ENCODE data around the gene FRY. TPM values are rescaled to one million over a fixed set of nuclear protein-coding genes. Genes with fewer than 3 reads are reported as not detected.

Gene FRY
- total RNA-seq, 2 experiments from 2014 or later = 13.1 to 13.8 TPM

GRCh38 chr13:32195713-32196112 lies 164.1 kb downstream of the FRY start:
- ChIA-PET POLR2A (no interaction called here), CTCF (no interaction called here)
- Mint-ChIP-seq H3K9me3 (no peaks in the 10 kb centered on the region), H3K27me3 (no peaks in the 10 kb centered on the region), H3K36me3 (ENCODE audit: low read depth) (no peaks in the 10 kb centered on the region), H3K4me3 (no peak overlapping the region), H3K4me1 (no peaks in the 10 kb centered on the region), H3K27ac (no peak overlapping the region)
- no peak for DNase-seq

- Mint-ChIP-seq H3K27me3 (no peaks in the 10 kb centered on the region), H3K36me3 (ENCODE audit: low read depth) (peaks cover 3% of the 10 kb centered on the region), H3K27ac (no peak overlapping the region), H3K9me3 (no peaks in the 10 kb centered on the region), H3K4me1 (no peaks in the 10 kb centered on the region), H3K4me3 (no peak overlapping the region)
- no peak for DNase-seq
- POLR2A ChIA-PET = no interaction called here
- CTCF ChIA-PET = no interaction called here
These were observed 167.6 kb downstream of the FRY start for GRCh38 chr13:32199168-32199567.

- Mint-ChIP-seq H3K36me3 (ENCODE audit: low read depth) (peaks cover 3% of the 10 kb centered on the region), H3K27ac (no peak overlapping the region), H3K27me3 (no peaks in the 10 kb centered on the region), H3K9me3 (no peaks in the 10 kb centered on the region), H3K4me1 (no peaks in the 10 kb centered on the region), H3K4me3 (no peak overlapping the region)
- ChIA-PET CTCF (no interaction called here), POLR2A (no interaction called here)
- no peak for DNase-seq
These were observed 169.2 kb downstream of the FRY start for GRCh38 chr13:32200741-32201140.

DNA sequence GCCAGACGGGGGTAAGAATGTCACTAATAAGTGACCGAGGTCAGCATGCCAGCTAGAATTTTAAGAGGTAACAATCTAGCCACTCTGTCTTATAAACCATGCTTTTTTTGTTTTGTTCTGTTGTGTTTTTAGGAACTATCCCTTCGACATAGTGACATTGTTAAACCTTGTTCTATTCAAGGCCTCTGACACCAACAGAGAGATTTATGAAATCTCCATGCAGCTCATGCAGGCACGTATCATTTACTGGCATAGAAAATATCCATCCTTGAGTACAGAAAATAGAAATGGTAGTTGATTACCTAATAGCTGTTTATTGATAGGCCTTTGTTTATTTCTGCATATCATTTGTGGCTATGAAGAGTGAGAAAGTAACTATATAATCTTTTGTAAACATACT lies 170.2 kb downstream of the FRY start:
- Mint-ChIP-seq H3K27me3 (no peaks in the 10 kb centered on the region), H3K9me3 (no peaks in the 10 kb centered on the region), H3K36me3 (ENCODE audit: low read depth) (peaks cover 3% of the 10 kb centered on the region), H3K4me1 (no peaks in the 10 kb centered on the region), H3K27ac (no peak overlapping the region), H3K4me3 (no peak overlapping the region)
- DNase-seq = no peak
- ChIA-PET POLR2A (no interaction called here), CTCF (no interaction called here)

DNA sequence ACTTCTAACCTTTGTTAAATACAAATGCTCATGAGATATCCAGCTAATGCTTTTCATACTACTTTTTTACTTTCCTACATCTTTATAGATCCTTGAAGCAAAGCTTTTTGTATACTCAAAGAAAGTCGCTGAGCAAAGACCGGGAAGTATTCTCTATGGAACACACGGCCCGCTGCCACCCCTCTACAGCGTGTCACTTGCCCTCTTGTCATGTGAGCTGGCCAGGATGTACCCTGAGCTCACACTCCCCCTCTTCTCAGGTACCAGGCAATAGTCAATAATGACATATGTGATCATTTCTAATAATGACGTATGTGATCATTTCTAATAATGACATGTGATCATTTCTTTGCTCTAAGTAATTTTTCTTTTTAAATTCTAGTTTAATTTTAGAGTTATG lies 170.7 kb downstream of the FRY start:
- H3K9me3 Mint-ChIP-seq = no peaks in the 10 kb centered on the region
- ChIA-PET POLR2A (no interaction called here), CTCF (no interaction called here)
- no peak for DNase-seq
- H3K4me1 Mint-ChIP-seq = no peaks in the 10 kb centered on the region
- no peak overlapping the region for H3K27ac Mint-ChIP-seq
- H3K27me3 Mint-ChIP-seq = no peaks in the 10 kb centered on the region
- no peak overlapping the region for H3K4me3 Mint-ChIP-seq
- peaks cover 3% of the 10 kb centered on the region for H3K36me3 Mint-ChIP-seq (ENCODE audit: low read depth)

DNA sequence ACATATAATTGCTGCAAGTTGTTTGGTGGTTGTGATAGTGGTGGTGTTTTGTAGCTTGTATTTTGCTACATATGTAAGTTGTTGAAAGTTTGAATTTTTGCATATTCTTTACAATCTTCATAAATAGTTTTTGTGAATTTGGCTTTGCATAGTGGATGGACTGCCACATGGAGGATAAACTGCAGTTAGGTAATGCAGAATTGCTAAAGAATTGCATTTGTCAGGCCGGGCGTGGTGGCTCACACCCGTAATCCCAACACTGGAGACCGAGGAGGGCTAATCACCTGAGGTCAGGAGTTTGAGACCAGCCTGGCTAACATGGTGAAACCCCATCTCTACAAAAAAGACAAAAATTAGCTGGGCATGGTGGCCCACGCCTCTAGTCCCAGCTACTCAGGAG lies 171.6 kb downstream of the FRY start:
- H3K27me3 Mint-ChIP-seq = no peaks in the 10 kb centered on the region
- ChIA-PET CTCF (no interaction called here), POLR2A (no interaction called here)
- H3K4me1 Mint-ChIP-seq = no peaks in the 10 kb centered on the region
- peaks cover 3% of the 10 kb centered on the region for H3K36me3 Mint-ChIP-seq (ENCODE audit: low read depth)
- DNase-seq = no peak
- H3K4me3 Mint-ChIP-seq = no peak overlapping the region
- H3K27ac Mint-ChIP-seq = no peak overlapping the region
- H3K9me3 Mint-ChIP-seq = no peaks in the 10 kb centered on the region

- H3K27ac Mint-ChIP-seq = no peak overlapping the region
- ChIA-PET CTCF (no interaction called here), POLR2A (no interaction called here)
- H3K27me3 Mint-ChIP-seq = no peaks in the 10 kb centered on the region
- no peaks in the 10 kb centered on the region for H3K4me1 Mint-ChIP-seq
- no peak for DNase-seq
- H3K9me3 Mint-ChIP-seq = no peaks in the 10 kb centered on the region
- H3K36me3 Mint-ChIP-seq (ENCODE audit: low read depth) = peaks cover 3% of the 10 kb centered on the region
- no peak overlapping the region for H3K4me3 Mint-ChIP-seq
These were observed 172.2 kb downstream of the FRY start for GRCh38 chr13:32203736-32204135.

- H3K36me3 Mint-ChIP-seq (ENCODE audit: low read depth) = peaks cover 3% of the 10 kb centered on the region
- no peak for DNase-seq
- no peak overlapping the region for H3K4me3 Mint-ChIP-seq
- H3K27me3 Mint-ChIP-seq = no peaks in the 10 kb centered on the region
- CTCF ChIA-PET = no interaction called here
- no peak overlapping the region for H3K27ac Mint-ChIP-seq
- H3K9me3 Mint-ChIP-seq = no peaks in the 10 kb centered on the region
- H3K4me1 Mint-ChIP-seq = no peaks in the 10 kb centered on the region
- POLR2A ChIA-PET = no interaction called here
These were observed 174.0 kb downstream of the FRY start for GRCh38 chr13:32205431-32206096.

- Mint-ChIP-seq H3K27ac (no peak overlapping the region), H3K9me3 (no peaks in the 10 kb centered on the region), H3K36me3 (ENCODE audit: low read depth) (peaks cover 3% of the 10 kb centered on the region), H3K4me1 (no peaks in the 10 kb centered on the region), H3K4me3 (no peak overlapping the region), H3K27me3 (no peaks in the 10 kb centered on the region)
- ChIA-PET POLR2A (no interaction called here), CTCF (no interaction called here)
- DNase-seq = no peak
These were observed 174.6 kb downstream of the FRY start for GRCh38 chr13:32206097-32206740.

- ChIA-PET CTCF (no interaction called here), POLR2A (no interaction called here)
- DNase-seq = no peak
- Mint-ChIP-seq H3K4me1 (no peaks in the 10 kb centered on the region), H3K4me3 (no peak overlapping the region), H3K36me3 (ENCODE audit: low read depth) (no peaks in the 10 kb centered on the region), H3K27ac (no peak overlapping the region), H3K9me3 (no peaks in the 10 kb centered on the region), H3K27me3 (no peaks in the 10 kb centered on the region)
These were observed 177.3 kb downstream of the FRY start for GRCh38 chr13:32208860-32209259.

DNA sequence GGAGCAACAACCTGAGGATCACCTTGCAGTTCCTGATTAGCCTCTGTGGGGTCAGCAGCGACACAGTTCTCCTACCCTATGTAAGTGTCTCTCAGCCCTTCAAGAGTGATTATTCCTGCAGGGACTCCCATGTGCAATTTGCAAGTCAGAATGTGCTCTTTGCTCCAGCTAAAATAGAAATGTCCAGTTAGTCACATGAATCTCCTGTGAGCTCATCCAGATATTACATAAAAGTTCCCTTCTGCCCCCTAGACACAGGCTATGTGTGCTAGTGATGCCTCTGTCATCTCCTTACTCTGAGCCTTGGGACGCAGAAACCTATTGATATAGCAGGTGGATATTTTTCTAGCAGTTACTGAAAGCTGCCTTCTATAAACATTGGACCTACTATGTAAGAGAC lies 178.1 kb downstream of the FRY start:
- no peak for DNase-seq
- ChIA-PET CTCF (no interaction called here), POLR2A (no interaction called here)
- Mint-ChIP-seq H3K27ac (no peak overlapping the region), H3K4me1 (no peaks in the 10 kb centered on the region), H3K4me3 (no peak overlapping the region), H3K36me3 (ENCODE audit: low read depth) (peaks cover 3% of the 10 kb centered on the region), H3K27me3 (no peaks in the 10 kb centered on the region), H3K9me3 (no peaks in the 10 kb centered on the region)

DNA sequence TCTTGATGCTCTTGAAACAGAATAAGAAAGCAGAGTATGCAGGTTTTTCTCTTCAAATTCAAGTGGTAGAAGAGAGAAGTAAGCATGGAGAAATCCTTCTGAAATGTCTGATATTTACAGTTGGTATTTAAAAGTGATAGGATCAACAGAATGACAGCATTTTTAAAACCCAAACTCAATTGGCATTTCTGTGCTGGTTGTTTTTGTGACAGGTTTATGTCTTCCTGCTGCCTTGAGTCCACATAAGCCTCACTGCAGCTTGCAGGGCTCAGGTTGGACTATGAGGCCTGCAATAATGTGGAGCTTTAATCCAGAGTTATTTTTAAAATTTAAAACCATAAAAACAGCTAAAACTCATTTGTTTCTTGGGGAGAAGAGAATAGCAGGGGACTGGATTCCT lies 178.5 kb downstream of the FRY start:
- Mint-ChIP-seq H3K36me3 (ENCODE audit: low read depth) (peaks cover 4% of the 10 kb centered on the region), H3K27ac (no peak overlapping the region), H3K9me3 (no peaks in the 10 kb centered on the region), H3K4me1 (no peaks in the 10 kb centered on the region), H3K27me3 (no peaks in the 10 kb centered on the region), H3K4me3 (no peak overlapping the region)
- no peak for DNase-seq
- POLR2A ChIA-PET = no interaction called here
- CTCF ChIA-PET = no interaction called here

DNA sequence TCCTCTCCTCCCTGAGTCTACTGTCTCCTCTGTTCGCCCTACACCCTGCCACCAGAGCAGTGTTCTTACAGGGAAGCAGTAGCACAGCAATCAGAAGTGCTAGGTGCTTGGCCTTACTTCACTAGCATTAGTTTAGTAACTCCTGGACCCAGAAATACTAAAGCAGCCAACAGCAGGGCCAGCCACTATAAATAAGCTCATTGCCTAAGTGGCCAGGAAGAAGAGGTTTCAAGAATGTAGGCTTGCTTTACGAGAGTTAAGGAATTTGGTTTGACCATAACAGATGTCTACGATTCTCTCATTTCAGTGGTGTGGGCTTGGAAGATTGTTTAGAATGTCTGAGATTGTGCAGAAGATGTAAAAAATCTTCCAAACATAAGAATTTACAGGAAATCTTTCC lies 180.2 kb downstream of the FRY start:
- POLR2A ChIA-PET = no interaction called here
- no peak overlapping the region for H3K27ac Mint-ChIP-seq
- H3K4me1 Mint-ChIP-seq = no peaks in the 10 kb centered on the region
- no peaks in the 10 kb centered on the region for H3K27me3 Mint-ChIP-seq
- DNase-seq = no peak
- peaks cover 4% of the 10 kb centered on the region for H3K36me3 Mint-ChIP-seq (ENCODE audit: low read depth)
- CTCF ChIA-PET = no interaction called here
- no peaks in the 10 kb centered on the region for H3K9me3 Mint-ChIP-seq
- H3K4me3 Mint-ChIP-seq = no peak overlapping the region

GRCh38 chr13:32212421-32212820 lies 180.8 kb downstream of the FRY start:
- CTCF ChIA-PET = no interaction called here
- POLR2A ChIA-PET = no interaction called here
- DNase-seq = no peak
- Mint-ChIP-seq H3K27ac (no peak overlapping the region), H3K4me1 (no peaks in the 10 kb centered on the region), H3K9me3 (no peaks in the 10 kb centered on the region), H3K27me3 (no peaks in the 10 kb centered on the region), H3K4me3 (no peak overlapping the region), H3K36me3 (ENCODE audit: low read depth) (peaks cover 4% of the 10 kb centered on the region)
